Measurements from ENCODE around the gene RNF149.

Gene RNF149

GRCh38 chr2:101277111-101277510 is 31.4 kb downstream of the RNF149 start:
- in situ Hi-C loops (cut with MboI; ENCODE audit: low sequenced_read_pairs, unreplicated experiment), result no loop called here
- TF ChIP-seq CTCF (IDR thresholded peaks at IDR 0.05; ENCODE audit: borderline replicate concordance, control extremely low read depth, extremely low read depth, insufficient read depth, missing control alignments), result no peak
- no peak for DNase-seq (ENCODE audit: low spot score)

- no peak for DNase-seq (ENCODE audit: low spot score)
- TF ChIP-seq CTCF (IDR thresholded peaks at IDR 0.05; ENCODE audit: borderline replicate concordance, control extremely low read depth, extremely low read depth, insufficient read depth, missing control alignments), result no peak
- in situ Hi-C loops (cut with MboI; ENCODE audit: low sequenced_read_pairs, unreplicated experiment), result no loop called here
Measured at GRCh38 chr2:101274142-101274541, 34.4 kb downstream of the RNF149 start.

GRCh38 chr2:101273056-101273455 is 35.4 kb downstream of the RNF149 start:
- TF ChIP-seq CTCF (IDR thresholded peaks at IDR 0.05; ENCODE audit: borderline replicate concordance, control extremely low read depth, extremely low read depth, insufficient read depth, missing control alignments), result no peak
- no peak for DNase-seq (ENCODE audit: low spot score)
- in situ Hi-C loops (cut with MboI; ENCODE audit: low sequenced_read_pairs, unreplicated experiment), result no loop called here

- in situ Hi-C loops (cut with MboI; ENCODE audit: low sequenced_read_pairs, unreplicated experiment), result no loop called here
- TF ChIP-seq CTCF (IDR thresholded peaks at IDR 0.05; ENCODE audit: borderline replicate concordance, control extremely low read depth, extremely low read depth, insufficient read depth, missing control alignments), result no peak
- DNase-seq (ENCODE audit: low spot score), result peak; percentile 80
Measured at GRCh38 chr2:101272045-101272784, 36.3 kb downstream of the RNF149 start.

- TF ChIP-seq CTCF (IDR thresholded peaks at IDR 0.05; ENCODE audit: borderline replicate concordance, control extremely low read depth, extremely low read depth, insufficient read depth, missing control alignments), result no peak
- in situ Hi-C loops (cut with MboI; ENCODE audit: low sequenced_read_pairs, unreplicated experiment), result no loop called here
- DNase-seq (ENCODE audit: low spot score), result no peak
Measured at GRCh38 chr2:101270700-101271259, 37.7 kb downstream of the RNF149 start.

GRCh38 chr2:101267671-101268656 is 40.5 kb downstream of the RNF149 start:
- in situ Hi-C loops (cut with MboI; ENCODE audit: low sequenced_read_pairs, unreplicated experiment), result no loop called here
- DNase-seq (ENCODE audit: low spot score), result no peak
- TF ChIP-seq CTCF (IDR thresholded peaks at IDR 0.05; ENCODE audit: borderline replicate concordance, control extremely low read depth, extremely low read depth, insufficient read depth, missing control alignments), result no peak
